Astrocyte of the hippocampus (primary cell): ENCODE results near the gene HDAC4.

ENCODE experiments used
- DNase-seq: peaks from one replicate; pipeline ENCODE4 v3.0.0; 2011; ENCODE audit warnings: low read depth, low spot score

HDAC4 gene

DNA sequence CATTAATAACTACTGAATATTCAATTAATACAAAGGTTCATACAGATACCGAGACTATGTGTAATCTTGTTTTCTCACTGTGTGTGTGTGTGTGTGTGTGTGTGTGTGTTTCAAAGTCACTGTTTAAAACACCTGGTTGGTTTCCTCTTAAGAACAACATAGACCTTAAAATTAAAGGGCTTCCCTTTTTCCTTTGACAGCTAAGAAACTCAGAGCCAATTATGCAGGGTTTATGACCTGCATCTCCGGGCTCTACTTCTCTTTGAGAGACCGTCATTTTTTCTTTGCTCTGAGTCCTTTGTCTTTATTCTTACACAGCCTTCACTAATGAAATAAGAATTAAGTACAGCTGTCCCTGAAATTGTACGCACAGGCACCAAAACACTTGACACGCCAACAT lies 145.6 kb downstream of the HDAC4 start:
- DNase-seq = no peak

DNA sequence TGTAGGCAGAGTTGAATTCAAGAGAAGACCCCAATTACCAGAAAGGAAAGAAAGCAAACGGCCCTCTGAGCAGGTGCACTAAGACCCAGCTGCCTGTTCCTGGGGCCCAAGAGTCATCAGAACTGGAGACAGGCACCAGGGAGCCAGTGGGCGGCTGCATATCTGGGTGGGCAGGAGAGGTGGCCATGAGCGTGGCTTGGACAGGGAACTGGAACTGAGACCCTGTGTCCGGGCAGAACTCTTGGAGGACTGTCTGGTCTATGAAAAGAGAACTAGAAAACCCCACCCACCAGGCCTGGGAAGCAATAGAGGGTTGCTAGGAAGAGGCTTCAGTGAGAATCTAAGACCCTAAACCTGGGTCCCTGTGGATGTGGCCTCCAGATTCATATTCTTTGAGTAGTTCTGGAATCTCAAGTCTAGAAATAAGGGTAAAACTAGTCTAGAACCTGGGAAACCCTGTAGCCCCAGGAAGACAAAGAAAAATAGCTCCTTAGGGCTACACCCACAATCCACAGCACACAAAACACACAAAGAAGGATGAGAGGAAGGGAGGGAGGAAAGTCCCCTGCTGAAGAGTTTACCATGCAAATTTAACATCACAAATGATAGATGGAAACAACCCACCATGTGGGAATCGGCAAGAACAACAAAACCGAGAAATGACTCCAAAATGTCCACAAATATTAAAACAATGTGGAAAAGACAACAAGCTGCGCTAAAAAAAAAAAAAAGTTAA lies 147.0 kb downstream of the HDAC4 start:
- no peak for DNase-seq

DNA sequence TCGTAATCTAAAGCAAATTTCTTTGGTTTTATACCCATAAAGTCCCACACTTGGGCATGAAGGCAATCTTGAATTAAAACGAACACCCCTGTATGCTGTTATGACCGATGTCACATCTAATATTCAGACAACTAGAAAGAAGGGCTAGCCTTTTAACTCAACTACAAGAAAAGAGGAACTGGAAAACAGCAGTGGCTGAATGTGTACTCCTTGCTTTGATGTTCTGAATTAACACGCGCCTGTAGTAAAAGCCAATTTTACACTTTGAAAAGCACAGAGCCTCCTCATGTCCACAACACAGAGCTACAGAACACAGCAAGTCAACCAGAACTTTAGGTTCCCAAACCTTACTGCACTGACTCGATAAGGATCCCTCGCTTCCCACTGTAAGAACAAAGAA lies 147.6 kb downstream of the HDAC4 start:
- no peak for DNase-seq

DNA sequence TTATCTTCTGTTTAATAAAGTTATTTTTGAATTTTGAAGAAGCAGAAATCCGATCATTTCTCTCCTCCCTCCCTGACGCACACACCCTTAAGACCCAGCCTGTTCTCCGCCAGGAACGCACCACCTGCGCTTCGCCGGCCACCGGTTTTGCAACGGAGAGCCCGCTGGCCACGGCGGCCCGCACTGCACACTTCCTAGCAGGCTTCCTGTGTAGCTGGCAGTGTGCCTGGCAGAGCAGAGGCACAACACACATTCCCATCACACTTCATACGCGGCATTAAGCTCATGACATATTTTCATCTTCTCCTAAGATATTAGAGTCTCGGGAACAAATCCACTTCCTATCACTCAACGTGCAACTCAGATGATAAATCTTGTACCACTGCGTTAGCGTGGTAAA lies 148.0 kb downstream of the HDAC4 start:
- no peak for DNase-seq

DNA sequence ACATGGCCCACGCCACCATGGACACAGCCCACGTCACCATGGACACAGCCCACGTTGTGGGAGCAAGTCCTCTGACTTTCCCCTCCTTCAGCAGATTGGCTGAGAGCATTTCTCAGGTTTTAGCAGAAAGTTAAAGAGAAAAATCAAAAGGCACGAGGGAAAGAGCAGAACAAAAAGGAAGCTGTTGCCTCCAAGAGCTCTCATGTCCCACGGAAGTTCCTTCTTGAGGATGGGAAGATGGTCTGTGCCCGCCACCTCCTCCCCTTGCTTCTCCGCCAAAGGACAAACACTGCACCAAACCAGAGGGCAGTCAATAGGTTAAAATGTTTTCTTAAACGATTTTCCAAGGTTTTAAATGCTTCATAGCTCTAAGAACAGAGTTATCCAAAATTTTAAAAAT lies 148.4 kb downstream of the HDAC4 start:
- no peak for DNase-seq

DNA sequence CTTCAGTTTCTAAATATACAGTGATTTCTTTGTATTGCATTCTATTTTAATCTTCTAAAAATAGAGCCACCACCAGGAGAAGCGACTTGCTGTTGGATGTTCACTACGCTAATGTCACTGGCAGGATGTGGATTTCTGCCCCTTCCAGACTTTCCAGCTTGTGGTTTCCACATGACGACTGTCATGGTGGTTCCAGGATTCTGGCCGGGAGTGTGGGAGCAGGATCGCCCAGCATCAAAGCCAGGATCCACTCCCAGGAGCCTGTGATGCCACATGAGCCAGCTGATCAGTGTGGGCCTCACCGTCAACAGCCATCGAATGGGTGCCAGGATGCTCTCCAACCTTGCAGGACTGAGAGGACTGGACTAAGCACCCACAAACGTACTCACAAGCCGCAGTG lies 148.8 kb downstream of the HDAC4 start:
- DNase-seq = no peak

DNA sequence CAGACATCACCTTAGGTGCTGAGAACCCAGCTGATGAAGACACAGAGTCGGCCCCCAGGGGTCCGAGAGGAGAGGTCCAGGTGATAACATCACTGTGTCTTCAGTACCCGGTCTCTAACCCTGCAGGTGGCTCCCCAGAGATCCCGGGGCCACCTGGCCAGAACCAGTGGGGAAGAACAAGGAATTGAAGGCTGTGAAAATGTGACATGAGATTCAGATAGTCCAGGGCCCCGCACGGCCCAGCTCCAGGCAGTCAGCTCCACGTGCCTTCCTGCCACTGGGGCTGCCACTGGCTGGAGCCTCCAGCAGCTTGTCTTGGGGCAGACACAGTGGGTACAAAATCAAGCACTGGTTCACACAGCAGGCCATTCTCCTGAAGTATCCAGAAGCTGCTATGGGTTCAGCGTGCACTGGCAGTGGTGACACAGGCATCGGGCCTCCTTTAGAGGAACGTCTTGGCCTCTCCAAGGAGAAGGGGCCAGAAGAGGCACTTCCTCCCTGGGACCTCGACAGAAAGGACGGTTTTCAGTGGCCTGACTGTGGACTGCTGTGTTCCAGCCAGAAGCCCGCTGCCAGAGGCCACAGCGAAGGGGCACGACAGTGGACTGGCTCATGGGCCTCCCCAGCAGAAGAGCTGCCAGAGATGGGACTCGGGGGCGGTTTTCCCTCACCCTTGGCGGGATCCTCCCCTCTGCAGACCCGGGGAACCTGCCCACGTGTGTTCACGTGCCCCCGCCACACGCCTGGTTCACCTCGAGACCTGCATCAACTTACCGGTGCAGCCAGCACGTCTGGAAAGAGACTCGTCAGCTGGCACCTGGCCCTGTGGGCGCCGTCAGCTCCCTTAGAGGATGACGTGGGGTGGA lies 150.4 kb downstream of the HDAC4 start:
- DNase-seq = no peak

DNA sequence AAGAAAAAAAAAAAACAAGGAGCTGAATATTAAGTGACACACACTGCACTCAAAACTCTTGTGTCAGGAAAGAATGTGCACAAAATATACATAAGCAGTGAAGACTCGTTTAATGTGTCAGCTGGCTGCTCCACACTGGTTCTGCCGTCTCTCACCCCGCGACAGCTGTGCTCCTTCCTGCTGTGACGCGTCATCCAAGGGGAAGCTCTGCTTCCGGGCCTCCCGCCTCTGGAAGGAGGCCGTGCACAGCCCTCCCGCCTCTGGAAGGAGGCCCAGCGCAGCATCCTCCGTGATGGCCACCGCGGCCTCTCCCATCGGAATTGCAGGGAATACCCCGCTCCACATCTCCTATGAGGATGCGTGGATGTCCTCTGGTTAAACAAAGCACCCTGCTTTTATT lies 151.0 kb downstream of the HDAC4 start:
- no peak for DNase-seq

DNA sequence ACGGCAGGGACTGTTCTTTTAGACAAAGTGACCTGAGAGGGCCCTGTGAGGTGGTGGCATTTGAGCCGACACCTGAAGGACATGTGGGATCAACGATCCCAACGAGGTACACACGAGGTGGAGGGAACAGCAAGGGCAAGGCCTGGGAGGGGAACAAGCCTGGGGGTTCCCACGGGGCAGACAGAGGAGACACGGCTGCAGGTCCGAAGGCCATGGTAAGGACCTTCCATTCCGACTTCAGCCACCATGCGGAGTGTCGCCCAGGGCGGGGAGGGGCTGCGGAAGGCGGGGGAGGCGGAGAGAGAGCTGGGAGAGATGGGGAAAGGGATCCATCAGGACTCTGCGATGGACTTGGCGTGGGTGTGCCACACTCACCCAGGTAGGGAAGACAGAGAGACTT lies 151.8 kb downstream of the HDAC4 start:
- no peak for DNase-seq

DNA sequence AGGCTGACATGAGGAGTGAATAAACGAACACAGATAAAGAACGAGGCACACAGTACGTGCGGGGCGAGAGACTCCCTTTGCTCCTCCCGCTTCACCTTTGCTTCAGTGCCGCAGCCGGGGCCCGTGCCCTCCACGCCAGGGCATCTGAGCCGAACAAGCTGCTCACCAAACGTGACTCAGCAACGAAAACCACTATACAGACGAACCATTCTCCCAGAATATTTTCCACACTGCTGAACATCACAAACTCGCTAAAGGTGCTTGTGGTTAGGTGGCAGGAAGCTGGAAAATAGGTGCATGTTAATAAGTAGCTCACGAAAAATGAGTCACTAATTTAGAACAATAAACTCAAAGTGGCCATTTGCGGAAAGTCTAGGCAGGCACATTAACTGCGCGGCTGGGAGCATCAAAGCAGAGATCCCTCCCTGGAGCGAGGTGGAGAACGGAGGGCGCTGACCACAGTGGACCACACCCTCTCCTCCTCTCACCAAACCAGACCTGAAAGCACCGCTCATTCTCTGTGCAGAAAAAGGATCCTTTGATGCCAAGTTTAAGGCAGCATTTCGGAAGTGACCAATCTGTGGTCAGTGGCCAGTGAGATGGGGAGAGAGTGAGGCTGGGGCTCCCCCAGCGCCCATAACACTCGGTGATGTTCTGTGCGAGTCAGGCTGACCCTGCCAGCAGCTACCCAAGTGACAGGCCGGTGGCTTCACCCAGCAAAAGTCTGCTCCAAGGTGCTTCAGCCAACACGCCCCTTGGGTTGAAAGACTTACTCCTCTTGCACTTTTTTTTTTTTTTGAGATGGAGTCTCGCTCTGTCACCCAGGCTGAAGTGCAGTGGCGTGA lies 153.2 kb downstream of the HDAC4 start:
- DNase-seq = peak; percentile 94

DNA sequence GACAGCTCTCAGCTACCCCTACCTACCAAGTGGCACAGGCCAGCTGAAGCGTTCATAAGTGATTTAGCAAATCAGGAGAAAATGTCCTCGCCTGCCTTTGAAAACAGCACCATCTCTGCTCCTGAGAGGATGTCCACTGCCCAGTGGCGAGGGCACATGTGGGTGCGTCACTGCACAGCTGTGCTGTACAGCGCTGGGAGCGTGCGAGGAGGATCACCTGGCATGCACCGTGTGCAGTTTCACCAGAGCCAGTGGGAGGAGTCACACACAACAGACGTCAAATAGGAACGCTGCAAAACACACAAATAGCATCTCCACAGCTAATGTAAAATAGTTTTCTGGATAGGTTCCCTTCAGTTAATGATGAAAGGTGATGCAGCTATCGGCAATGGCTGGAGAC lies 154.1 kb downstream of the HDAC4 start:
- no peak for DNase-seq

DNA sequence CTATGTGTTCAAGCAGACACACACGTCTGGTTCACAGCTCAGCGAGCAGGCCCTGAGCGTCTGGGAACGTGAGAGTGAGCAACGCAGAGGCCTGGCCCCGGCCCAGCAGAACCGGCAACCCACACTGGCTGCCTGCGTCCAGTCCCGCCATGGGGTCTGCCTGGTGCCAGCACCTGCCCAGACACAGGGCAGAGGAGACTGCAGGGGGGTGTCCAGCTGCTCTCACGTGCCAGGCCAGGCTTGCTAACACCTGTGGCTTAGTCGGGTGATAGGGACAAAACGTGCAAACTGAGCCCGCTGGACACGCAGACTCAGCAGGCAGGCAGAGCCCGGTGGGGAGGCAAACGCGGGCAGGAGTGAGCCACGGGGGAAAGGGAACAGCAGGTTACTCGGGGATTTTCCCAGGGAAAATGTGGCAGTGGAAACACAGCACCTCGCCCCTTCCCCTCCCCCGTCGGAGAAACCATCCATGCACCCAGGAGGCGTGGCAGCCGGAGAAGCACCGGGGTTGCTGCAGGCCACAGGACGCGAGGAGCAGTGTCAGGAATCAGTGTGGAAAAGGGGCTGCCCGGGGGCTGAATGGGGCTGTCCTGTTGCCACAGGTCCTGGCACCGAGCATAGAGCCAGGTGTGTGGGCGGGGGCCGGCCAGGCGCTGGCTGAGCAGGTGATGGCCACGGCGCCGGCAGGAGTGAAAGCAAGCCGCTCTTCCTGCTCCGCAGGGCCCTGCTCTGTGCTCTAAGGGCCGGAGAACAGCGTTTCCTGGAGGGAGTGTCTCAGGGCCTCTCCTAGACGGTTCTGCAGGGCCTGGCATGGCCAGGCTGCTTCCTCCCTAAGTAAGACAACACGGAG lies 154.7 kb downstream of the HDAC4 start:
- DNase-seq = peak; percentile 61

DNA sequence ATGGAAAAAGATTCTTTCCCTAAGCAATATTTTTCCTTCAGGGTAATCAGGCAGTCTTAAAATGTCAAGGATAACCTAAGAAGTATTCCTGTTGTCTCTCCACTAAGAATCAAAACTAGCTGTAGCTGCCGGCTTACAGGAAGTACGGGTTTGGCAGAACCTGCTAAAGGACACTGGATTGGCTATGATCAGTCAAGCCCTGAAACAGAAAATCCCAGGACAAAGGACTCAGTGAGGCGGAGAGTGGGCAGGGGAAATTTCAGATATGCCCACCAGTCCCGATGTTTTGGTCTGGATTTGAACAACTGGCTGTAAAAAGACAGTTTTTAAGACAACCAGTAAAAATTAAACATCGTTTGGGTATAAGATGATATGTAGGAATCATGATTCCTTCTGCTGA lies 155.7 kb downstream of the HDAC4 start:
- peak; percentile 62 for DNase-seq

DNA sequence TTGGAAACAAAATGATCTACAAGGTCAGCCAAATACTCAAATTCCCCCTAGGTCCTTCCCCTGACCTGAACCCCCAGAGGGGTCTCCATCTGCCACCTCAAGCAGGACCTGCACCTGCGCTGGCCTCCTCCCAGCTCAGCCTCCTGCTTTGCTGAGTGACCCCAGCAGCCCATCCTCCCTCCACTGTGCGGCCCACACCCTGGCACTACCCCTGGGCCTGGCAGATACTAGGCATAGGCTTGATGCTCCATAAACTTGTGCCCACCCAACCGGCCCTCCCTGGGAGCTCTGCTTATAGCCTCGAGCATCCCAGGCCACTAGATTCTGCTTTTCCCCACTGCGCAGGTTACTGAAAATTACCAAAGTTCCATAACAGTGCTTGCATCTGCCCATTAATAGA lies 156.2 kb downstream of the HDAC4 start:
- no peak for DNase-seq

DNA sequence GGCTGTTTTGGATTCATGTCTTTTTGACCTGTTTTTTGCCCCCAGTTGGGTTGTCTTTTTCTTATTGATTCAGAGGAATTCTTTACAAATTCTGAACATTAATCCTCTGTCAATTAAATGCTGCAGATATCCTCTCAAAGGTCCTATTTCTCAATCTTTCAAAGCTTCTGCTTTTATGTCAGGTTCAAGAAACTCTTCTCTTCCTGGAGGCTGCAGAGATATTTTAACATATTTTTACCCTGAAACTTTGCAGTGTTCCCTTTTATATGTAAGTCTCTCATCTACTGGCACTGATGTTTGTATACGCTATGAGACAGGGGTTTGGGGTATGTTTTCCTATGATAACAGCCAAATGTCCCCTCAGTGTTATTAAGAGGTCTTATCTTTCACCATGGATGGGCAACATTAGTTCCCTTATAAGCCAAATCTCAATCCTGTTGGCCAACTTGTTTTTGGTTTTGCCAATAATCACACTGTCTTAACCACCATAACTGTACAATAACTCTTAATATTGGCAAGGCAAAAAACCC lies 159.3 kb downstream of the HDAC4 start:
- DNase-seq = no peak

DNA sequence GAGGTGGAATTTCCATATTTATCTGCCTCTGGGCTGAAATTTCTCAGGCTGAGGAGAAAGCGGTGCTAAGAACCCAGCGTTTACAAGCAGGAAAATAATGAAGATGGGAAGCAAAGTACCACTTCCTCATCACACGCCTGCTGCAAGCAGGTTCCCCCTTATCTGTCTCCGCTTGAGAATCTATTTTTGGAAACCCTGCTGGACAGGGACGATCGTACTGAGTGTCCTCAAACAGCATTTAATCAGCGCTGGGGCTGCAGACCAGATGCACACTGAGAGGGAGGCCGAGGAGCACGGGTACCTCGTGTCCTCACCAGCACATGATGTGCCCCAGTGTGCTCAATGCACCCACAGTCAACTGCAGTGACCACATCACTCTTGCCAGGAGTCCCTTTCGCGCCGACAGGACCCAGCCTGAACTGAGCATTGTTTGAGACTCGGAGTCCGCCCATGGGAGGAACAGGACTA lies 160.4 kb downstream of the HDAC4 start:
- no peak for DNase-seq

DNA sequence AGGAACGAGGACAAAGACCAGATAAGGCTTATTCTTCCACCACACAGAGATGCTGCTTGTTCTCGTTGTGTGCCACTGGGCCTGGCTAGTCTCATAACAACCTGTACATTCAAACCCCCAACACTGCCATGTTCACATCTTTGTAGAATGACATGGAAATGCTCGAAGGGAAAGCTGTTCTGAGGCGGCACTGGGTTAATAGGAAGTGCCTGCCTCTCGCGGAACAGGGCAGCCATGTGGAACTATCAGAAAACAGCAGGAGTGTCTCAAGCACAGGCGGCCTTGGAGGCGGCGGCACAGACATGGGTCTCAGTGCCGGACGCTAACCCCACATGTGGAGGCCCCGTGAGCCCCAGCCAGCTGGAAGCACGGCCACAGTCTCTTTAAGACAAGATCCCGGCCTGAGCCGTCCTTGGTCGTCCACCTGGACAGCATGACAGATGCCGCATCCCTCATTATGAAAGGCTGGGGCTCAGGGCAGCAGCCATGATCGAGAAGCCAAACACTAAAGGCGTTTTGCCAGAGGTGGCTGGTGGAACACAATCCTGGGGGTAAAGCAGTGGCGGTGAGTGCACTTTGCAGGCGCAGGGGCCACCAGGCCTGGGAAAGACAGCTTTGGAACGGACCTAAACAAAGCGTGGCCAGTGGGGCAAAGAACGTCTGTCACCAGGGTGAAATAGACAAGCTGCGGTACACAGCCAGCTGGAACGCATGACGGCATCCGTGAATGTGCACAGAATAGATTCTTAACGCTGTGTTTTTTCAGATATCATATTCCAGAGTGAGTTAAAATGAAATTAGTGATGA lies 161.0 kb downstream of the HDAC4 start:
- DNase-seq = no peak

DNA sequence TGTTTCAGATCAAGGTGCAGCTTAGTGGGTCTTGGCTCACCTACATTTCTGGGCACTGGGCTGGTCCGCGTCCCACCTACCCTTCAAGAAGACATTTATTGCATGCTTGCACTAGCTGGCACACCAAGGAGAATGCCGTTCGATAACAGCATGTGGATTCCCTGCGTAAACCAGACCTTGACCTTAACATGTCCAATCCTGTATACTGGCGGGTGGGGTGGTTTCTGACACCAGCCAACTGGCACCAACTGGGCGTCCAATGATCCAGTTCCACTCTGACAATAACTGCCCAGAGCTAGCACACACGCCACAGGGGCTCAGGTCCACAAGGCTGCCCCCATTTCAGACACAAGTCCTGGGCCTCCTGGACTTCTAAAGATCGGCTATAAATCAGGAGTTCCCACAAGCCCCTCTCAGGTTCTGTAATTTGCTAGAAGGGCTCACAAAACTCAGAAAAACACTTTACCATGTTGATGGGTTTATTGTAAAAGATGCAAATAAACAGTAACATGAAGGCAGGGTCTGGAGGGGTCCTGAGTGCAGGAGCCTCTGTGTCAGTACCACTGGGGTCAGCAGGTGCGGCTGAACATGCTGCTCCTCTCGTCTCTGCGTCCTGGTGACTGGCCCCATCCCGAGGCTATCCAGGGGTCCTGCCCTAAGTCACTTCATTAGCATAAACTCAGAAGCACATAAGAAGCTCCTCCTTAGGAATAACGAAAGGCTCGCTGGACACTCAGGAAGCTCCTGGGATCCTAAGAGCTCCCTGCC lies 161.8 kb downstream of the HDAC4 start:
- no peak for DNase-seq

DNA sequence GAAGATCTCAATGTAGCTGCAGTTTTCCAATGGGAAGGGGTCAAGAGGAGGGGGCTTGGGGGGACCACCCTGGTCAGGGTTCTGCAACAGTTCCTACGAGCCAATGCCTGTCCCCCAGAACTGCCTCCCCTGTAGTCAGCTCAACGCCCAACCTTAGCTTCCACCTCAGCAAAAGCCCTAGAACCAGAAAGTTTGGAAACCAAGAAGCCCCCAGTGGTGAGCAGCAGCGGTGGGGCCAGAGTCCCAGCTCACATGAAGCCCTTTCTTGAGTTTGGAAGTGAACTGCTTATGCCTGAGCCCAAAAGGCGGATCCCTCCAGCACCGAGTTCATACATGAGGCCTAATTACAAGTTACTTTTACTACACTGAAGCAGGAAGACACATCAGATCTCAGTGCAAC lies 162.4 kb downstream of the HDAC4 start:
- DNase-seq = no peak
